C4-2B (cell line): Measurements from ENCODE around the gene DCK.
A peak's percentile ranks its signal among the peaks of the same experiment; 100 is the strongest.

ENCODE experiments used
- H3K27ac ChIP-seq: fragments of 450-650 bp; 2 replicates; pipeline ENCODE4 v1.5.1; 2017
- CTCF ChIP-seq: fragments of 450-650 bp; conservative IDR thresholded peaks from 2 replicates; pipeline ENCODE4 v1.5.1; 2017; ENCODE audit warnings: mild to moderate bottlenecking
- ZFX ChIP-seq: fragments of 450-650 bp; IDR thresholded peaks from 2 replicates; pipeline ENCODE4 v1.6.1; 2017

DCK gene

DNA sequence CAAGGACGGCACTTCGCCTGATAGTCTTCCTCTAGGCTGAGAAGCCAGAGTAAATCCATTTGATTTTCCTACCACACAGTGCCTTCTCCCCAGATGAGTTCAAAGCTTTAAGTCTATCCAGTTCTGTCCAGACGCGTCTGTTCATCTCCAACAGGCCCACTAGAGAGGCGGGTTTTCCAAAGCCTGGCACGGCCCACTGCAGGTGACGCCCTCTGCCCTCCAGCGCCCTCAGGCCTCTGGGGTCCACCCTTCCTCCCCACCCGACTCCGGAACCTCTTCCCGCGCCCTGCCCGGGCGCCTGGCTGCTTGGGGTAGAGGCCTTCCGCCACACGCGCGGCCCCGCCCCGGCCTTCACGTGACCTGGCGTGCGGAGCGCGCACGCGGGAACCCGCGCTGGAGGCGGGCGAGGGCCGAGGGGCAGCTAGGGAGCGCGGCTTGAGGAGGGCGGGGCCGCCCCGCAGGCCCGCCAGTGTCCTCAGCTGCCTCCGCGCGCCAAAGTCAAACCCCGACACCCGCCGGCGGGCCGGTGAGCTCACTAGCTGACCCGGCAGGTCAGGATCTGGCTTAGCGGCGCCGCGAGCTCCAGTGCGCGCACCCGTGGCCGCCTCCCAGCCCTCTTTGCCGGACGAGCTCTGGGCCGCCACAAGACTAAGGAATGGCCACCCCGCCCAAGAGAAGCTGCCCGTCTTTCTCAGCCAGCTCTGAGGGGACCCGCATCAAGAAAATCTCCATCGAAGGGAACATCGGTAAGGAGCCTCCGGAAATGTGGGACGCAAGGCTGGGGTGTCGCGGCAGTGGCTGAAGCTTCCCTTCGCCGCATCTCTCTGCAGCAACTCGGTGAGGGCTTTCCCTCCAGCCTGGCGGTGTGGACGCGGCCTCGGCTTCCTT lies at the start of gene DCK:
Gene DCK, plus strand, starts transcription at position 469 of the 888 bp plus-strand sequence. Its CDS starts 187 bp downstream, at position 656.
- H3K27ac ChIP-seq: peak within 1 kb of the TSS; percentile 81
- TF ChIP-seq ZFX: peak; percentile 73
- TF ChIP-seq CTCF: no peak

DNA sequence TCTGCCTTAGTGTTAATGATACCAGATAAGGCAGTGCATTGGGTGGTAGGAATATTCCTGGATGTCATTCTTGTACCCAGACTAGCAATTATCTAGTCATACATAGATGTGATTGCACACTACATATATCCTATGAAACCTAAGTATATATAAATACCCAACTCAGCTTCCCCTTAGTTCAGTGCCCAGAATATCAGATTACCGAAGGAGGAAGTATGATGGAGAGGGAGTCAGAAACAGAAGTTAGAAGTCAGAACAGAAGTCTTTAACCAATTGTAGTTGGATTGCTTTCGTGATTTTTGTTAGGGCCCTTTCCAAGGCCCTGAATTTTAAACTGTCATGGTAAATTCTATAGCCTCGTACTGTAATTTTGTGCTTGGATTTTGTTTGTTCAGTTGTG lies 48.4 kb upstream of the DCK start:
- no peak overlapping the region for H3K27ac ChIP-seq
- TF ChIP-seq ZFX: no peak

- no peak overlapping the region for H3K27ac ChIP-seq
- TF ChIP-seq ZFX (no peak), CTCF (no peak)
Measured at GRCh38 chr4:70945452-70946055, 47.9 kb upstream of the DCK start.

GRCh38 chr4:70946939-70947338 lies 46.5 kb upstream of the DCK start:
- H3K27ac ChIP-seq: no peak overlapping the region
- TF ChIP-seq CTCF: no peak
- TF ChIP-seq ZFX: no peak

DNA sequence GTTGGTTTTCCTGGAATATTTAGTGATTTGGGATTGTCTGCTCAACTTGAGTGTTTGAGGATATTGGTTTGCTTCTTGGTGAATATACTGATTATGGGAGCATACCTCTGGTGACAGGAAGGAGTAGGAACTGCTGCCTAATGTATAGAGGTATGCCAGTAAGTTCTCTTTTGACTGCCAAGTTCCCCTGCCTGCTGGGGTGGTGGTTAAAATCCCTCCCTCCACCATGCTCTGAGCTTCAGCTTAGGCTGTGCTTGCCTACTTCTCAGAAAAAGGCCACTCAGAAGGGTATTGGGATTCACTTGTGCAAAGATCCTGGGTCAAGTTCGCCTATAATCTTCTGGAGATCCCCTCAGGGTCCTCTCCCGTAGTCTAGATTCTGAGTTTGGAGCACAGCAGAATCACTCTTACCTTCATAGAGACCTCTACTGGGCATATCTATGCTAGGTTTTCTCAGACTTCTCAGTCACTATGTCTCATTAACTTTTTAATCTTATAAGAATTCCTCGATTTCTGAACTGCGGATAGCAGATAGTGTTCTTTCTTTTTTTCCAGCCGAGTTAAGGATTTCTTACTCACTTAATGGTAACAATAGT lies 44.7 kb upstream of the DCK start:
- TF ChIP-seq ZFX: no peak
- no peak for TF ChIP-seq CTCF

DNA sequence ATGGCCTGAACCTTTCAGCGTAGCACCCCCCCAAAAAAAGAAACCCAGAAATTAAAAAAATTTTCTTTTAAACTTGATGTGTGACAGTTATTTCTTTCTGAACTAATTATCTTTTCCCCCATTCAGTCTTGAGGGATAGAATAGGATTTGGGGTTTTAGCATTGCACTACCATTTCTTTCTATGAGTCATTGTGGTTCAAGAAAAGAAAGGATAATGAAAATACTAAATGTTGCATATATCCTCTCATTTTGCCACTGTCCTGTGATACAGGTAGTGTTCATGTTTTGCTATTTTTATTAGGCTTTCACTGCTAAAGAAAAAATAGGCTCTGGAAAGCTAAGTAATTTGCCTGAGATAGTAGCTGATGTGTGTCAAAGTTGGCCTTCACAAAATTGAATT lies 39.4 kb upstream of the DCK start:
- no peak for TF ChIP-seq CTCF
- TF ChIP-seq ZFX: no peak
- no peak overlapping the region for H3K27ac ChIP-seq

More for the DNA sequence above, 44.7 kb upstream of the DCK start:
- no peak overlapping the region for H3K27ac ChIP-seq

DNA sequence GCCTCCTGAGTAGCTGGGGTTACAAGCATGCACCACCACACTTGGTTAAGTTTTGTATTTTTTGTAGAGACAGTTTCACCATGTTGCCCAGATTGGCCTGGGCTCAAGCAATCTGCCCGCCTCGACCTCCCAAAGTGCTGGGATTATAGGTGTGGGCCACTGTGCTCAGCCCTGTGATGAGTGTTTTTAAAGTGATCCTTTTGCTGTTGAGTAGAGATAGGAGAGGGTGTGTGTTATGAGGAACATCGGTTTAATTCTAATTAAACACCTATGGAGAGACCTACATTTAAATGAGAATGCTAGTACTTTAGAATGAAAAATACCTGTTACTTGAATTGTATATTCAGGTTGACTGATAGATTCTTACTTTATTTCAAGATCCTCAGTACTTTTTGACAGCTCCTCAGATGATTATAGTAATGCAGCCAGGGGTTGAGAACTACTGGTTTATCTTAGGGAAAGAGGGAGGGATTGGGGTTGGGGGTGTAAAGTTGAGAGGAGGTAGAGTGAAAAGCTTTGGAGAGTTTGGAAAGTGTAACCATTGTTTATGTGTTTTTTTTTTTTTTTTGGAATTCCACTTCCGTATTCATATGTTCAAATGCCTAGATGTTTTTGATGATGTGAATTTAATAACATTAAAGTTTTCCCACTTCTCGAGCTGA lies 36.8 kb upstream of the DCK start:
- no peak for TF ChIP-seq ZFX
- TF ChIP-seq CTCF: no peak
- no peak overlapping the region for H3K27ac ChIP-seq
